Thyroid gland (tissue), 4 donors: ENCODE measurements around the gene APRT.

Source experiments
- CTCF ChIP-seq, 6 experiments: fragments of 200-600 bp in 3 of 6; fragments of 450-650 bp in 3 of 6; sonication (generic) in 3 of 6; IDR thresholded peaks; one replicate each; pipeline ENCODE4 v1.5.1; 2016 to 2019; ENCODE audit warnings: antibody characterized with exemption in 6 of 6, mild to moderate bottlenecking in 2 of 6, inconsistent platforms in 1 of 6, moderate library complexity in 1 of 6
- POLR2A ChIP-seq, 2 donors: fragments of 450-650 bp; IDR thresholded peaks; one replicate each; pipeline ENCODE4 v1.6.1; 2017; ENCODE audit warnings: antibody characterized with exemption in 2 of 2, mild to moderate bottlenecking in 2 of 2, moderate library complexity in 1 of 2

GRCh38 chr16:88783391-88784073 is 28.2 kb downstream of the APRT start:
- TF ChIP-seq POLR2A (IDR thresholded peaks at IDR 0.05) (no peak), CTCF (IDR thresholded peaks at IDR 0.05) (no peak)
